GM18526 (cell line): ENCODE data around the gene TRIM61.

Experiments used
- POLR2A ChIP-seq: IDR thresholded peaks from 3 replicates; pipeline ENCODE4 v1.6.1; 2011; ENCODE audit not compliant: insufficient read length; ENCODE audit errors: extremely low read depth

The TRIM61 gene

GRCh38 chr4:164977243-164978164 is at the start of gene TRIM61:
Gene TRIM61, minus strand, starts transcription at chr4:164977657. Its CDS starts 7,655 bp downstream, at chr4:164970002.
- TF ChIP-seq POLR2A, result peak; percentile 94

GRCh38 chr4:165016971-165017370 is 39.5 kb upstream of the TRIM61 start:
- no peak for TF ChIP-seq POLR2A

- TF ChIP-seq POLR2A, result no peak
These were observed 36.2 kb upstream of the TRIM61 start for GRCh38 chr4:165013691-165014090.

- TF ChIP-seq POLR2A, result no peak
These were observed 33.9 kb upstream of the TRIM61 start for GRCh38 chr4:165011403-165011802.

GRCh38 chr4:165010991-165011390 is 33.5 kb upstream of the TRIM61 start:
- no peak for TF ChIP-seq POLR2A

GRCh38 chr4:165010487-165010886 is 33.0 kb upstream of the TRIM61 start:
- no peak for TF ChIP-seq POLR2A

GRCh38 chr4:165009493-165010227 is 32.2 kb upstream of the TRIM61 start:
- no peak for TF ChIP-seq POLR2A

- TF ChIP-seq POLR2A, result no peak
These were observed 29.4 kb upstream of the TRIM61 start for GRCh38 chr4:165006886-165007285.

GRCh38 chr4:165006456-165006855 is 29.0 kb upstream of the TRIM61 start:
- TF ChIP-seq POLR2A, result no peak

- no peak for TF ChIP-seq POLR2A
These were observed 28.0 kb upstream of the TRIM61 start for GRCh38 chr4:165005352-165005925.

GRCh38 chr4:164997941-164998340 is 20.5 kb upstream of the TRIM61 start:
- TF ChIP-seq POLR2A, result no peak

GRCh38 chr4:164997324-164997723 is 19.9 kb upstream of the TRIM61 start:
- no peak for TF ChIP-seq POLR2A

GRCh38 chr4:164989471-164989870 is 12.0 kb upstream of the TRIM61 start:
- no peak for TF ChIP-seq POLR2A

- TF ChIP-seq POLR2A, result no peak
These were observed 17.6 kb downstream of the TRIM61 start for GRCh38 chr4:164959896-164960295.

- peak; percentile 84 for TF ChIP-seq POLR2A
These were observed 20.5 kb downstream of the TRIM61 start for GRCh38 chr4:164956766-164957643.
